ENCODE data around the gene SYT13. TPM values are rescaled to one million over a fixed set of nuclear protein-coding genes. Genes with fewer than 3 reads are reported as not detected.

SYT13 gene
- total RNA-seq, 4 donors from 2014 or later = 0.23 to 0.83 (median 0.42) TPM; not detected in 1

GRCh38 chr11:45324459-45324858, 38.3 kb upstream of the SYT13 start:
- no peak for TF ChIP-seq EP300 (IDR thresholded peaks at IDR 0.05)
- TF ChIP-seq CTCF (IDR thresholded peaks at IDR 0.05) = no peak
- TF ChIP-seq POLR2AphosphoS5 (IDR thresholded peaks at IDR 0.05) = no peak
- no peak for TF ChIP-seq POLR2A (IDR thresholded peaks at IDR 0.05; ENCODE audit: low read depth)
- Histone ChIP-seq H3K27me3 (peaks cover 0 to 6% (median 0%) of the 10 kb centered on the region in 4 donors), H3K4me1 (peaks cover 5 to 14% (median 9%) of the 10 kb centered on the region in 4 donors), H3K9me3 (peaks cover 0 to 6% (median 3%) of the 10 kb centered on the region in 4 donors), H3K27ac (replicated peaks in 1 of 4) (no peak overlapping the region), H3K4me3 (no peak overlapping the region), H3K36me3 (no peaks in the 10 kb centered on the region)
- intact Hi-C loops (cut with DNase I) = no loop called here
- 39% methylated on average over 6 of the region's 6 CpGs for WGBS
- DNase-seq (ENCODE audit: extremely low spot score) = peak; percentile 57

DNA sequence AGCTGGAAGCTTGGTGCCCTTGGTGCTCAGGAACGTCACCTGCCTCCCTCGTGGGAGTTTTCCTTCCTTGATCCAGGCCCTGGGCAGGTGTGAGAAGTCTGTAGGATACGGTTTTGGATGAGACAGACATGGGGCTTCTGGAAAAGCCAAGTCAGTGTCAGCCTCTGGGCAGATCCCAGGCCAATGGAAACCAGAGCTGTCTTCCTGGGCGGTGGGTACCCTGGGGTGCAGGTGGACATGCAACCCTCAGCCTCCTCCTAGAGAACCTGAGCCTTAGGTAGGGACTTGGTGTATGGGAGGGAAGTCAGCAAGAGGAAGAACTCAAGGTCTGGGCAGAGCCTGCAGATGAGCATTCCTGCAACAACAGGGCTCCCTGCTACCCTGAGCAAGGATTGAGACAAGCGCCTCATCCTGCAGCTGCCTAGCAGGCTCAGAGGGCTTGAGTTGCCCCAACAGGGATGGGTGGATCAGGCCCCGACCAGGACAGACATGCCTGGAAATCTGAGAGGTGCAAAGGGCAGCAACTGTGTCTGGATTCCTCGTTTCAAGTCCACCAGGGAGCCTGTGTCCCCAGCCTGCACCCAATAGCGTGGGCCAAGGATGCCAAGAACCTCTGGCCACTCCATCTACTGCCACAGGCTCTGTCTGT, 37.6 kb upstream of the SYT13 start:
- Histone ChIP-seq H3K4me1 (peaks cover 5 to 14% (median 9%) of the 10 kb centered on the region in 4 donors), H3K9me3 (peaks cover 0 to 6% (median 3%) of the 10 kb centered on the region in 4 donors), H3K4me3 (no peak overlapping the region), H3K36me3 (no peaks in the 10 kb centered on the region), H3K27me3 (peaks cover 0 to 6% (median 0%) of the 10 kb centered on the region in 4 donors), H3K27ac (replicated peaks in 1 of 4) (no peak overlapping the region)
- 76% methylated on average over 4 of the region's 8 CpGs for WGBS
- DNase-seq (ENCODE audit: extremely low spot score) = peak; percentile 85
- intact Hi-C loops (cut with DNase I) = no loop called here
- TF ChIP-seq POLR2AphosphoS5 (IDR thresholded peaks at IDR 0.05) (no peak), CTCF (IDR thresholded peaks at IDR 0.05) (no peak), POLR2A (IDR thresholded peaks at IDR 0.05; ENCODE audit: low read depth) (no peak), EP300 (IDR thresholded peaks at IDR 0.05) (no peak)

- peaks cover 5 to 14% (median 9%) of the 10 kb centered on the region in 4 donors for H3K4me1 ChIP-seq
- peaks cover 0 to 10% (median 0%) of the 10 kb centered on the region in 4 donors for H3K27me3 ChIP-seq
- no peak overlapping the region for H3K27ac ChIP-seq (replicated peaks in 1 of 4)
- intact Hi-C loops (cut with DNase I) = no loop called here
- peaks cover 0 to 6% (median 3%) of the 10 kb centered on the region in 4 donors for H3K9me3 ChIP-seq
- no peak overlapping the region for H3K4me3 ChIP-seq
- no peaks in the 10 kb centered on the region for H3K36me3 ChIP-seq
- DNase-seq (ENCODE audit: extremely low spot score) = peak; percentile 81
- TF ChIP-seq CTCF (IDR thresholded peaks at IDR 0.05) (no peak), EP300 (IDR thresholded peaks at IDR 0.05) (no peak), POLR2A (IDR thresholded peaks at IDR 0.05; ENCODE audit: low read depth) (no peak), POLR2AphosphoS5 (IDR thresholded peaks at IDR 0.05) (no peak)
- WGBS = 69% methylated on average over 6 of the region's 7 CpGs
Observed at GRCh38 chr11:45322891-45323600, 36.9 kb upstream of the SYT13 start.

- Histone ChIP-seq H3K4me3 (no peak overlapping the region), H3K36me3 (no peaks in the 10 kb centered on the region), H3K9me3 (peaks cover 0 to 3% (median under 1%) of the 10 kb centered on the region in 4 donors), H3K4me1 (peaks cover 5 to 14% (median 9%) of the 10 kb centered on the region in 4 donors), H3K27ac (replicated peaks in 1 of 4) (no peak overlapping the region), H3K27me3 (peaks cover 0 to 10% (median 0%) of the 10 kb centered on the region in 4 donors)
- no peak for TF ChIP-seq CTCF (IDR thresholded peaks at IDR 0.05)
- no peak for TF ChIP-seq POLR2AphosphoS5 (IDR thresholded peaks at IDR 0.05)
- TF ChIP-seq EP300 (IDR thresholded peaks at IDR 0.05) = no peak
- no peak for TF ChIP-seq POLR2A (IDR thresholded peaks at IDR 0.05; ENCODE audit: low read depth)
- WGBS = 80% methylated on average over 8 of the region's 8 CpGs
- intact Hi-C loops (cut with DNase I) = no loop called here
- peak; percentile 60 for DNase-seq (ENCODE audit: extremely low spot score)
Observed at GRCh38 chr11:45322111-45322705, 36.1 kb upstream of the SYT13 start.

Data from esophagus muscularis mucosa (tissue), 4 donors.